OCI-LY3 (cell line): Measurements from ENCODE around the gene FBXO17.

ENCODE experiments used
- CTCF ChIP-seq: fragments of 200-600, 300-600 bp; sonication (generic); IDR thresholded peaks from 2 replicates; pipeline ENCODE4 v1.5.1; 2014; ENCODE audit warnings: antibody characterized with exemption, low read length, low read depth
- EZH2phosphoT487 ChIP-seq: fragments of 200-600 bp; shearing (Covaris generic); IDR thresholded peaks from 2 replicates; pipeline ENCODE4 v1.6.1; 2018; ENCODE audit warnings: antibody characterized with exemption, mixed run types, low read depth

GRCh38 chr19:38924388-38924787 lies 51.2 kb downstream of the FBXO17 start:
- TF ChIP-seq CTCF (no peak), EZH2phosphoT487 (no peak)
